BLaER1 (cell line): ENCODE measurements around the gene WDR72.

Experiments used
- H3K27ac ChIP-seq: shearing (Covaris generic); formaldehyde crosslinking; 2 replicates; pipeline ENCODE4 v1.8.1; 2022
- H3K27me3 ChIP-seq: shearing (Covaris generic); formaldehyde crosslinking; 2 replicates; pipeline ENCODE4 v1.8.1; 2022
- H3K36me3 ChIP-seq: shearing (Covaris generic); formaldehyde crosslinking; 2 replicates; pipeline ENCODE4 v1.8.1; 2022
- H3K4me1 ChIP-seq: shearing (Covaris generic); formaldehyde crosslinking; 2 replicates; pipeline ENCODE4 v1.8.1; 2022
- H3K4me2 ChIP-seq: shearing (Covaris generic); formaldehyde crosslinking; 2 replicates; pipeline ENCODE4 v1.8.1; 2022
- H3K4me3 ChIP-seq: shearing (Covaris generic); formaldehyde crosslinking; 2 replicates; pipeline ENCODE4 v1.8.1; 2022
- H3K9ac ChIP-seq: shearing (Covaris generic); formaldehyde crosslinking; 2 replicates; pipeline ENCODE4 v1.8.1; 2022
- H3K9me3 ChIP-seq: shearing (Covaris generic); formaldehyde crosslinking; 2 replicates; pipeline ENCODE4 v1.8.1; 2022
- H4K20me1 ChIP-seq: shearing (Covaris generic); formaldehyde crosslinking; 2 replicates; pipeline ENCODE4 v1.8.1; 2022
- Cebpa-rat ChIP-seq: shearing (Covaris generic); IDR thresholded peaks from 2 replicates; pipeline ENCODE4 v1.8.1; 2022

WDR72 gene

DNA sequence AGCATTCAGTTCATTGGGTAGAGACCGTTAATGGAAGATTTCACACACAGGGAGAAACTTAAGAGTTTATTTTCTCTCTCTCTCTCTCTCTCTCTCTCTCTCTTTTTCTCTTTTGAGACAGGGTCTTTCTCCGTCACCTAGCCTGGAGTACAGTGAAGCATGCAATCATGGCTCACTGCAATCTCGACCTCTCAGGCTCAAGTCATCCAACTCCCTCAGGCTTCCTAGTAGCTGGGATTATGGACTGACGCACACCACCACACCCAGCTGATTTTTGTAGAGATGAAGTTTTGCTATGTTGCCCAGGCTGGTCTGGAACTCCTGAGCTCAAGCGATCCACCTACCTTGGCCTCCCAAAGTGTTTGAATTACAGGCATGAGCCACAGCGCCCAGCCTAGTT is 1.6 kb downstream of the WDR72 start:
- Histone ChIP-seq H3K4me3 (no peak overlapping the region), H3K4me1 (no peaks in the 10 kb centered on the region), H3K9me3 (no peaks in the 10 kb centered on the region), H4K20me1 (no peaks in the 10 kb centered on the region), H3K36me3 (no peaks in the 10 kb centered on the region), H3K9ac (no peak overlapping the region), H3K4me2 (no peak overlapping the region), H3K27ac (no peak overlapping the region), H3K27me3 (no peaks in the 10 kb centered on the region)
- TF ChIP-seq Cebpa-rat: no peak

DNA sequence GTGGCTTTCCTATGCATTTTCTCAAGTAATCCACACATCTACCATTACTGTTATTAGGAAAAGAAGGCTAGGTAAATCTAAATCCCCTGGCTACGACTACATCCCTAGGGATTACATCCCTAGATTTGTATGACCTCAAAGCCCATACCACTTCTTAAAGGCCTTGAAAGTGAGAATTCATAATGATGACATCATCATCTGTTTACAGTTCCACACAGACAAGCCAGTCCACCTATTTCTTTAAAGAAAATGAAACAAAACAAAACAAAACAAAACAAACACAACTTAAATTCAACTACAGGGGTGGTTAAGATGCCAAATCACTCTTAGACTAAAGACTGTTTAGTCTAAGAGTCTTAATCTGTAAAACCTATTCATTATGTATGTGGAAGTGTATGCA is 5.7 kb downstream of the WDR72 start:
- no peak for TF ChIP-seq Cebpa-rat
- no peaks in the 10 kb centered on the region for H4K20me1 ChIP-seq
- no peaks in the 10 kb centered on the region for H3K27me3 ChIP-seq
- no peak overlapping the region for H3K9ac ChIP-seq
- no peak overlapping the region for H3K4me3 ChIP-seq
- no peaks in the 10 kb centered on the region for H3K4me1 ChIP-seq
- no peak overlapping the region for H3K27ac ChIP-seq
- no peaks in the 10 kb centered on the region for H3K9me3 ChIP-seq
- H3K4me2 ChIP-seq: no peak overlapping the region
- H3K36me3 ChIP-seq: no peaks in the 10 kb centered on the region

DNA sequence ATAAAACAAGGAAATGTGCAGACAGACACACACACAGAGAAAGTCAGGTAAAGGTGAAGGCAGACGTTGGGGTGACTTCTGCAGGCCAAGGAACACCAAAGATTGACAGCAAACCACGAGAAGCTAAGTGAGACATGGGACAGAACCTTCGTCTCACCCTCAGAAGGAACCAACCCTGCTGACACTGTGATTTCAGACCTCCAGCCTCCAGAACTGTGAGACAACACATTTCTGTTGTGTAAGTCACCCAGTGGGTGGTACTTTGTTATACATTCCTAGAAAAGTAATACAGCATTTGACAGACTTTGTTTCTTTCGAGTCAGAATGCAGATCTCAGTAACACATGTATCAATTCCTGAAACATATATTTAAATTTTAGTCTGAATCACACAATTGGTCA is 7.1 kb downstream of the WDR72 start:
- no peaks in the 10 kb centered on the region for H3K9me3 ChIP-seq
- H3K27ac ChIP-seq: no peak overlapping the region
- TF ChIP-seq Cebpa-rat: no peak
- H3K4me2 ChIP-seq: no peak overlapping the region
- no peaks in the 10 kb centered on the region for H3K4me1 ChIP-seq
- H3K27me3 ChIP-seq: no peaks in the 10 kb centered on the region
- no peak overlapping the region for H3K4me3 ChIP-seq
- no peaks in the 10 kb centered on the region for H4K20me1 ChIP-seq
- H3K9ac ChIP-seq: no peak overlapping the region
- no peaks in the 10 kb centered on the region for H3K36me3 ChIP-seq

DNA sequence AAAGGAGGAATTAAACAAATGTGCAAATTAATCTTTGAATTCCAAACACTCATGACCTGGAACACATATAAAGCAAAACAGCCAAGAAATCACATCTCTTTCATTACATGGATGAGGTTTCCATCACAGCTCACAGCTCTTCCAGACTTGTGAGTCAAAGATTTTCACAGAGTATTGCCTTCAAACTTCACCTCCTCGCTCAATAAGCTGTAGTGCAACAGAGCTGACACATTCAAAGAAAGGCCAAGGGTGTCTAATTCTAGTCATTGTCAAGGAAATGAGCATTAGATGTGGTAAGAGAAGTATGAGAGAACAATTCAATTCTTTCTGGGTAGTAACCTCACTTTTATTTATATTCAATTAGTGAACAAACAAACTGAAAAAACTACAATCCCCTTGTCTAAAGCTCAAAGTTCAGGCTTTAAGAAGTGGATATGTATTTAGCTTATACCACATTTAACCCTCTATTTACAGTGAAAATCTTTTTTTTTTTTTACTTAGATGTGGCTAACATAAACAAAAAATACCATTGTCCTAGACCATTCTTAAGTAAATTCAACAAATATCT is 11.9 kb downstream of the WDR72 start:
- H3K4me2 ChIP-seq: no peak overlapping the region
- H3K36me3 ChIP-seq: no peaks in the 10 kb centered on the region
- H3K27ac ChIP-seq: no peak overlapping the region
- no peak overlapping the region for H3K4me3 ChIP-seq
- no peaks in the 10 kb centered on the region for H3K4me1 ChIP-seq
- no peaks in the 10 kb centered on the region for H3K27me3 ChIP-seq
- no peaks in the 10 kb centered on the region for H4K20me1 ChIP-seq
- TF ChIP-seq Cebpa-rat: no peak
- H3K9me3 ChIP-seq: no peaks in the 10 kb centered on the region
- no peak overlapping the region for H3K9ac ChIP-seq

DNA sequence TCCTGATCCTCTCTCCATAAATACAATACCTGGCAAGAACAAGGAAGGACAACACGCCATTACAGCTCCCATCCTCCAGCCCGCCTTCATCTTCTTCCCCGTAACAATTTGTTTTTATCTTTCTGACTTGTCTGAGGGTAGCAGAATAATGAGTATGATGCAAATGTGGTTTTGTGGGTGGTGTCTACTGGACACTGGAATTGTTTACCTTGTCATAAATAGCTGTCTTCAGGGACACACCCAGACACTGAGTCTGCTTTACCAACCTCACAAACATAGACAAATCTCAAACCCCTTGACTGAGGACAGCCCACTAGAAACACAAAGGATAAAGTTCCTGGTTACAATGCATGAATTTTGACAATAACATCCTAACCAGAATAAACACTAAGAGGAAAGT is 13.4 kb downstream of the WDR72 start:
- Histone ChIP-seq H3K27ac (no peak overlapping the region), H3K4me3 (no peak overlapping the region), H3K9ac (no peak overlapping the region), H3K4me2 (no peak overlapping the region), H3K9me3 (no peaks in the 10 kb centered on the region), H3K36me3 (no peaks in the 10 kb centered on the region), H3K27me3 (no peaks in the 10 kb centered on the region), H4K20me1 (no peaks in the 10 kb centered on the region), H3K4me1 (no peaks in the 10 kb centered on the region)
- TF ChIP-seq Cebpa-rat: no peak

DNA sequence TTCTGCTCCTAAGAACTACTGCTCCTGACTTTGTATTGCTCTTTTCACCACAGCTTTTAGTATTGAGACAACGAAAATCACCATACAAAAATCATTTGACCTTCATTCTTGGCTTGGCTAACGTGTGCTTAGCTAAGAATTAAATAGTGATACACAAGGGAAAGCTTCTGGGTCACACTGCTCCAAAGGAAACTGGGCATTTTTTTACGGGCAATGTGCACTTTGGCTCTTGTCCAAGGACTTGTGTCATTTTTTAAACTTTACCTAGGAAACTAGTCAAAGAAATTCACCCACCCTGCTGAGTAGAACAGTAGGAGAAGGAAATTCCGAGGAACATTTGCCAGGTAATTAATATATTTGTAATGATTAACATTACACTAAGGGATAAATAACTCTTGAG is 19.8 kb downstream of the WDR72 start:
- TF ChIP-seq Cebpa-rat: no peak
- Histone ChIP-seq H3K4me3 (no peak overlapping the region), H3K27ac (no peak overlapping the region), H3K4me2 (no peak overlapping the region), H3K4me1 (no peaks in the 10 kb centered on the region), H3K9ac (no peak overlapping the region), H4K20me1 (no peaks in the 10 kb centered on the region), H3K9me3 (no peaks in the 10 kb centered on the region), H3K36me3 (no peaks in the 10 kb centered on the region), H3K27me3 (no peaks in the 10 kb centered on the region)

DNA sequence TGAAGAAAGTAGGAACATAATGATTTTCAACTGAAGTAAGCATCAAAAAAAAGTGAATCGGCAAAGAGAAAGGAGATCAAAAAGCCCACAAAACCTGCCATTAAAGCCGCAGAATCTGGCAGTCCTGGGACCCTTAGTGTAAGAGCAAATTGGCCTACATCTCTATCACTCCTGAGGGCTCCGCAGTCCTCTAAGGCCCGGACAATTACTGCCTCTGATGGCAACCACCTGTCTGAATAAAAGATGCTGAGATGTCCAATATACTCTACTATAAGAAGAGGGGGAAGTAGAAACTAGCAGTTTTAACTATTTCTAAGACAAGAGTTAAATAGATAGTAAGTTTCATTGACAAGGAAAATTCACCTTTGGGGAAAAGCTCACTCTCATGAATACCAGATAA is 20.3 kb downstream of the WDR72 start:
- Histone ChIP-seq H3K4me3 (no peak overlapping the region), H3K9ac (no peak overlapping the region), H3K27ac (no peak overlapping the region), H3K36me3 (no peaks in the 10 kb centered on the region), H4K20me1 (no peaks in the 10 kb centered on the region), H3K4me1 (no peaks in the 10 kb centered on the region), H3K27me3 (no peaks in the 10 kb centered on the region), H3K9me3 (no peaks in the 10 kb centered on the region), H3K4me2 (no peak overlapping the region)
- TF ChIP-seq Cebpa-rat: no peak

DNA sequence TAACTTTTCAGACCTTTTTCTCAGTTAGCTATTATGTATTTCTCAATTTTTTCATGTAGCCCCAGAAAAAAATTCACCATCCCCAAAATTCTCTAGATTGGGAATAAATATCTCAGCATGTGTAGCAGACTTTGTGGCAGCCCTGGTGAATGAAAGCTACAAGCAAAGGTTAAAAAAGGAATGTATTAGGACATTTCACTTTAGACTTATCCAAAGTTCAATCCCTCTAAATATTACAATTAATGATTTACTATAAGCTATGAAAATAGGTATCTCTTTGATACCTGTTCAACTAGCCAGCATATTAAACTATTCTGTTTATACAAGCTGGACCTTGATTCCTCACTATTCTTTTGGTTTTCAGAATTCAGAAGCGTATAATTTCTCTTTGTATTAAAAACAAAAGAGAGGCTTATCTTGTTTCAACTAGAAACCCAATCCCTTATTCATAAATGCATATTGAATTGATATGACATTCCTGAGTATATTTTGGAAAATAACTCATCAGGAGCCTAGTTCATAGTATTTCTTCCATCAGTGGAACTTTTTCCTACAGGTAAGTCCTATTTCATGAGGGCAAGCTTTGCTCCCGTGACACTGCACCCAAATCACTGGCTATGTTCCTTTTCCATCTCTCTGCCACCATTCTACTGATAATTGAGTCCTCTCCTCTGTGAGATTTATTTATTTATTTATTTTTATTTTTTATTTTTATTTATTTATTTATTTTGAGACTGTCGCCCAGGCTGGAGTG is 38.0 kb downstream of the WDR72 start:
- Histone ChIP-seq H4K20me1 (no peaks in the 10 kb centered on the region), H3K9me3 (no peaks in the 10 kb centered on the region), H3K27me3 (no peaks in the 10 kb centered on the region), H3K9ac (no peak overlapping the region), H3K4me3 (no peak overlapping the region), H3K27ac (no peak overlapping the region), H3K36me3 (no peaks in the 10 kb centered on the region), H3K4me1 (no peaks in the 10 kb centered on the region), H3K4me2 (no peak overlapping the region)
- TF ChIP-seq Cebpa-rat: no peak

DNA sequence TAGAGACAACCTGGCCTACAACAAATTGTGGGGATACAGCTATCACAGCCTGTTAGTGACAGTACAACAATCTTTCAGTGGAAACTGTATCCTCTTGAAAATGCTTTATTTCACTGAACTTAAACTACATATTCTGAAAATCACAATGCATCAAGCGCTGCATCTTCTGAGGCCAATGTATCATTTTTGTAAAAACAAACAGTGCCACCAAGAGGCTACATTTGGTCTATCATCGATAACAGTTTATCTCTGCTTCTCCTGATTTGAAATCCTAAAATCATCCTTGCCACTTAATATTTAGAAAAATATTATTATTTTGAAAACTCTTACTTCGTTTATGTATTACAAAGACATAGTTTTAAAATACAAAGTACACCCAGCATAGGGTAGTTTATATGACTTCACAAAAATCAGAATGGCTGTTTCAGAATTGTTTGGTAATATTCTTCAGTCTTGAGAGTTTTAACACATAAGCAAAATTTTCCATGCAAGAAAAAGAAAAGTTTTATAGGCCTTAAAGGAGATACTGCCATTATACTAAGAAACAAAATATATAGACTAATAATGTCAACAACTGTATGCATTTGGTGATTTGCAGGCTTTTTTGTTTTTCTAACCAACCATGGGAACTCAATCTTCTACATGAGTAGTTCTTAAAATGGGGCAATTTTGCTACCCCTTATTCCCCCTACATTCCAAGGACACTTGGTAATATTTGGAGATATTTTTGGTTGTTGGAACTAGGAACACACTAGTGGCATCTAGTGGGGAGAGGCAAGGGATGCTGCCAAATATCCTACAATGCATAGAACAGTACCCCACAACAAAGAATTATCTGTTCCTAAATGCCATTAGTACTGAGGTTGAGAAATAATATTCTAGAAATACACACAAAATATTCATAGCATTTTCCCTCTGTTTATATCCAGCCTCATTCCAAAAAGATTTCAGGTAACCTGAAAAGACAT is 42.3 kb downstream of the WDR72 start:
- no peak for TF ChIP-seq Cebpa-rat
- no peaks in the 10 kb centered on the region for H3K27me3 ChIP-seq
- H3K9ac ChIP-seq: no peak overlapping the region
- no peaks in the 10 kb centered on the region for H3K9me3 ChIP-seq
- H3K27ac ChIP-seq: no peak overlapping the region
- H3K4me1 ChIP-seq: no peaks in the 10 kb centered on the region
- no peak overlapping the region for H3K4me3 ChIP-seq
- no peaks in the 10 kb centered on the region for H3K36me3 ChIP-seq
- H4K20me1 ChIP-seq: no peaks in the 10 kb centered on the region
- no peak overlapping the region for H3K4me2 ChIP-seq

DNA sequence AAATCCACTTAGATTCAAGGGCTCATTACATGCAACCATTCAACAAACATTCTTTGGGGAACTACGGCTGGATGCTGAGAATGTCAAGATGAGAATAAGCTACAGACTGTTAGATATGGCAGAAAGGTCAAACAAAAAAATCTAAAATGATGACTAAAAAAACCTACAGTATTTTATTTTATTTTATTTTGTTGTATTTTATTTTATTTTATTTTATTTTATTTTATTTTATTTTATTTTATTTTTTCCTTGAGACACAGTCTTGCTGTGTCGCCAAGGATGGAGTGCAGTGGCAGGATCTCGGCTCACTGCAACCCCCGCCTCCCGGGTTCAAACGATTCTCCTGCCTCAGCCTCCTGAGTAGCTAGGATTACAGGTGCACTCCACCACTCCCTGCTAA is 46.2 kb downstream of the WDR72 start:
- Histone ChIP-seq H3K36me3 (no peaks in the 10 kb centered on the region), H3K4me3 (no peak overlapping the region), H3K4me2 (no peak overlapping the region), H3K9ac (no peak overlapping the region), H3K27me3 (no peaks in the 10 kb centered on the region), H3K9me3 (no peaks in the 10 kb centered on the region), H4K20me1 (no peaks in the 10 kb centered on the region), H3K4me1 (peaks cover 16% of the 10 kb centered on the region), H3K27ac (no peak overlapping the region)
- TF ChIP-seq Cebpa-rat: no peak
